SK-N-SH treated with all-trans-retinoic acid at 6 μM for 48 hours (cell line): ENCODE data around the gene PTPN11.

ENCODE experiments used
- ARNTL ChIP-seq: fragments of 450-650 bp; formaldehyde crosslinking; IDR thresholded peaks from 2 replicates; pipeline ENCODE4 v1.5.0; 2020; ENCODE audit warnings: low read depth, mild to moderate bottlenecking, moderate library complexity, borderline replicate concordance
- ISL1 ChIP-seq: fragments of 250-450 bp; sonication (Bioruptor Pico); IDR thresholded peaks from 2 replicates; pipeline ENCODE4 v2.1.2; 2022; ENCODE audit warnings: mild to moderate bottlenecking, moderate library complexity
- ZFP30 ChIP-seq: fragments of 450-650 bp; formaldehyde crosslinking; IDR thresholded peaks from 2 replicates; pipeline ENCODE4 v1.5.0; 2022; ENCODE audit warnings: mild to moderate bottlenecking, moderate library complexity
- TF ChIP-seq, protein P1 (sequence below): fragments of 250-450 bp; sonication (Bioruptor Pico); IDR thresholded peaks from 2 replicates; pipeline ENCODE4 v1.5.1; 2021; ENCODE audit warnings: mild to moderate bottlenecking, moderate library complexity

DNA sequence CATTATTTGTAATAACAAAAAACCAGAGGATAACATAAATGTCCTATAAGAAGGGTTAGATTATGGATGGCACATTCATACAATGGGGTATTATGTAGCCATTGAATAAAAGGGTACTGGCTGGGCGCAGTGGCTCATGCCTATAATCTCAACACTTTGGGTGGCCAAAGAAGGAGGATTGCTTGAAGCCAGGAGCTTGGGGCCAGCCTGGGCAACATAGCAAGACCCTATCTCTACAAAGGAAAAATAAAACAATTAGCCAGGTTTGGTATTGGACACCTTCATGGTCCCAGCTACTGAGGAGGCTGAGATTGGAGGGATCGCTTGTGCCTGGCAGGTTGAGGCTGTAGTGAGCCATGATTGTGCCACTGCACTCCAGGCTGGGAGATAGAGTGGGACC, 14.8 kb downstream of the PTPN11 start:
- TF ChIP-seq, protein P1, sequence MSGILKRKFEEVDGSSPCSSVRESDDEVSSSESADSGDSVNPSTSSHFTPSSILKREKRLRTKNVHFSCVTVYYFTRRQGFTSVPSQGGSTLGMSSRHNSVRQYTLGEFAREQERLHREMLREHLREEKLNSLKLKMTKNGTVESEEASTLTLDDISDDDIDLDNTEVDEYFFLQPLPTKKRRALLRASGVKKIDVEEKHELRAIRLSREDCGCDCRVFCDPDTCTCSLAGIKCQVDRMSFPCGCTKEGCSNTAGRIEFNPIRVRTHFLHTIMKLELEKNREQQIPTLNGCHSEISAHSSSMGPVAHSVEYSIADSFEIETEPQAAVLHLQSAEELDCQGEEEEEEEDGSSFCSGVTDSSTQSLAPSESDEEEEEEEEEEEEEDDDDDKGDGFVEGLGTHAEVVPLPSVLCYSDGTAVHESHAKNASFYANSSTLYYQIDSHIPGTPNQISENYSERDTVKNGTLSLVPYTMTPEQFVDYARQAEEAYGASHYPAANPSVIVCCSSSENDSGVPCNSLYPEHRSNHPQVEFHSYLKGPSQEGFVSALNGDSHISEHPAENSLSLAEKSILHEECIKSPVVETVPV (CRISPR knock-in tag) = no peak
- TF ChIP-seq ISL1 (CRISPR knock-in tag) (no peak), ZFP30 (CRISPR knock-in tag) (no peak), ARNTL (CRISPR knock-in tag) (no peak)
